GM10266 (cell line): ENCODE measurements around the gene RNF217.

Experiments
- DNase-seq: peaks from one replicate; pipeline ENCODE4 v3.0.0; 2012; ENCODE audit errors: extremely low spot score
- TF ChIP-seq, protein P1 (sequence below): IDR thresholded peaks from 2 replicates; pipeline ENCODE4 v1.5.1; 2012; ENCODE audit warnings: mild to moderate bottlenecking, low read depth; ENCODE audit not compliant: control insufficient read depth, insufficient read depth; ENCODE audit errors: missing control alignments

The RNF217 gene

GRCh38 chr6:125014661-125014957, 52.4 kb downstream of the RNF217 start:
- DNase-seq, result no peak
- TF ChIP-seq, protein P1, sequence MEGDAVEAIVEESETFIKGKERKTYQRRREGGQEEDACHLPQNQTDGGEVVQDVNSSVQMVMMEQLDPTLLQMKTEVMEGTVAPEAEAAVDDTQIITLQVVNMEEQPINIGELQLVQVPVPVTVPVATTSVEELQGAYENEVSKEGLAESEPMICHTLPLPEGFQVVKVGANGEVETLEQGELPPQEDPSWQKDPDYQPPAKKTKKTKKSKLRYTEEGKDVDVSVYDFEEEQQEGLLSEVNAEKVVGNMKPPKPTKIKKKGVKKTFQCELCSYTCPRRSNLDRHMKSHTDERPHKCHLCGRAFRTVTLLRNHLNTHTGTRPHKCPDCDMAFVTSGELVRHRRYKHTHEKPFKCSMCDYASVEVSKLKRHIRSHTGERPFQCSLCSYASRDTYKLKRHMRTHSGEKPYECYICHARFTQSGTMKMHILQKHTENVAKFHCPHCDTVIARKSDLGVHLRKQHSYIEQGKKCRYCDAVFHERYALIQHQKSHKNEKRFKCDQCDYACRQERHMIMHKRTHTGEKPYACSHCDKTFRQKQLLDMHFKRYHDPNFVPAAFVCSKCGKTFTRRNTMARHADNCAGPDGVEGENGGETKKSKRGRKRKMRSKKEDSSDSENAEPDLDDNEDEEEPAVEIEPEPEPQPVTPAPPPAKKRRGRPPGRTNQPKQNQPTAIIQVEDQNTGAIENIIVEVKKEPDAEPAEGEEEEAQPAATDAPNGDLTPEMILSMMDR, result no peak

DNA sequence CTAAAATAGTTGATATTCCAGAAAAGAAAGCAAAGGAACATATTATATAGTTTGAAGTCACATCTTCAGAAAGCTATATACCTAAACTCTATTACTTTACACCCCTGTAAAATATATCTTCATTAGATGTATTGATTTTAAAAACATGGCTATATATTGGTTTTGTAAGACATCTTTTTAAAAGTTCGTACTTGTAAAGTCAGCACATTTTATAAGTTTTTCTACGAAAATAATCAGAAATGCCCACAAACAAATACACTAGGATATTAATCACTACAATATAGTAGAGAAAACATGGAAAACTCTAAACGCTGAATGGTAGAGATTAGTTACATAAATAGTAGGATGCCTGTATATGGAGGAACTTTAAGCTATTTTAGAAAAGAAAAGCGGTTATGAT, 52.9 kb downstream of the RNF217 start:
- DNase-seq, result no peak
- TF ChIP-seq, protein P1, result no peak

DNA sequence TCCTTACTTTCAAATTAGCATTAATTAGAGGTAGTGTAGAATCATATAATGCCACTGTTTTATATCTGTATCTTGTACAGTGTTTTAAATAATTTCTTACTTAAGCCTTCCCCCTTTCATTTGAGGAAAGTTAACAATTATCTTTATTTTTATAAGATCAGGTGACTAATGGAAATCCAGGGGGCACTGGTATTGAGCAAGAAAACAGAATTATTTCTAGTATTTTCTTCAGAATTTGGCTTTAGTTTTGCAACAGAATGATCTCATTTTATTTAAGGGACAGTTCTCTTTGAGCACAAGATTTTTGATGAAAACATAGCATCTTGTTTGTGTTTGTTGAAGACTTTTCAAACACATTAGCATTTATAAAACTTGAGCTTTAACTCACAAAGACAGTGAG, 55.9 kb downstream of the RNF217 start:
- DNase-seq, result no peak
- TF ChIP-seq, protein P1, result no peak

- no peak for DNase-seq
- TF ChIP-seq, protein P1, result no peak
Measured at GRCh38 chr6:125019281-125019680, 57.0 kb downstream of the RNF217 start.

DNA sequence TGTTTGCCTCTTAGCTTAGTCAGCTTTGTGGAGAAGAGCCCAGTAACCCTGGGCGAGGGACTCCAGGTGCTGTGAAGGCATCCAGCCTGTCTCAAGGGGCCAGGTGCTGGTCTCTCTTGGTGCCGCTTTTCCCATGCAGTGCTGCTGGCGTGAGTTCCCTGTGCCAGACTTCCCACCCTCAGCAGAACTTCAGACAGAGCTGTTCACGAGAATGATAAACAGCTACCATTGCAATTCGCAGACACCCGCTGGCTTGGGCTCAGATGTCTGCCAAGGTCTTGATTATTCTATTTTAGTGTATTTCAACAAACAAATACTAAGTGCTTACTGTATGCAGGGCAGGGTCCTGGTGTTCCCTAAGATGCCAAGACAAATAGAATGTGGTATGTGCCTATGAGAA, 57.7 kb downstream of the RNF217 start:
- no peak for DNase-seq
- TF ChIP-seq, protein P1, result no peak

DNA sequence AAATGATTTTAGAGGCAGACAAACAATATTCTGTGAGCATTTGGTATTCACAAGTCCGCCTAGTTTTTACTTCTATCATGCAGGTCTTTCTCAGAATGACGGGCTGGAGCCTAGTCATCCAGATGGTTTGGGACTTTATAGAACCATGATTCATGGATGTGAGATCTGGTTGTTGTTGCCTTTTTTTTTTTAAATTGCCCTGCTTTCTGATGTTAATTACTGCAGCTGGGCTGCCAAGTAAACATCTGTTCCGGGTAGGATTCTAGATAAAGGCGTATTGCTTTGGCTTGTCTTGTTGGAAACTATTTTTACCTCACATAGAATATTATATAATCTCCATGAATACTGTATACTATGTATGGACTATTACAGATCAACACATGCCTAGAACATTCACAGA, 58.1 kb downstream of the RNF217 start:
- no peak for DNase-seq
- TF ChIP-seq, protein P1, result no peak

DNA sequence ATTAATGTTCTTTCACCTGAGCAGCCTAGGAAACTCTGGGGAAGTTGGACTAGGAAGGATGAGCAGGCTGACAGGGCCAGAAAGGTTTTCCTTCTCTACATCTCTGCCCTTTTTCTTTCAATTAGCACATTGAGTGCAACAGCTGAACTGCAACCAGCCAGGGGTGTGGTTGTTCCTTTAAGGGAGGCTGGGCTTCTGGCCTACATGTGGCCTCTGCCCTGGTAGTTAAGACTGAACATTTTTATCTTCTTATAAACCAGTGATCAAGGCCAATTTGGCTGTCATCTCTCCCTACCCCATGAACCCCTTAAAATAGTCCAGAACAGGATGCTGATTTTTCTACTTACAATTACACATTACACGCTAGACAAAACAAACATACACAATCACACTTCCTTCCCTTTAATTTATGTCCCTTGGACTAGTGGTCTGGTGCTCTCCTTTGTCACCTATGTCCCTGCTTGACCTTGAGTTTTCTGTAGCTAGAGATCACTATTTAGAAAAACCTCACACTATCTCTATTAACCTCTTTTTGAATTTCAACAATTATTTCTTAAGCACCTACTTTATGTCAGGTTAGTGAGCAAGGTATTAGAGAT, 60.3 kb downstream of the RNF217 start:
- TF ChIP-seq, protein P1, result no peak
- DNase-seq, result no peak
